ENCODE results near the gene PSMB10. TPM values are rescaled to one million over a fixed set of nuclear protein-coding genes. Genes with fewer than 3 reads are reported as not detected.
A peak's percentile ranks its signal among the peaks of the same experiment; 100 is the strongest.

The PSMB10 gene
- total and polyA plus RNA-seq, 10 donors = 80.3 to 236 (median 141) TPM

GRCh38 chr16:67931712-67932461 is 4.8 kb downstream of the PSMB10 start, which contains the start of gene CTRL:
Gene CTRL (minus strand): TSS chr16:67931862. CDS start chr16:67931852, 10 bp downstream.
- no peaks in the 10 kb centered on the region for H3K9me3 ChIP-seq

GRCh38 chr16:67930678-67931211 is 5.9 kb downstream of the PSMB10 start:
- Histone ChIP-seq H3K4me1 (peaks cover 14 to 58% (median 35%) of the 10 kb centered on the region in 6 donors), H3K4me3 (no peak overlapping the region), H3K27ac (peak overlapping the region in 1 of 8 donors; percentile 30), H3K9me3 (no peaks in the 10 kb centered on the region), H3K36me3 (peaks cover 0 to 98% (median 61%) of the 10 kb centered on the region in 6 donors), H3K27me3 (replicated peaks in 1 of 7) (no peaks in the 10 kb centered on the region)
- no peak for TF ChIP-seq POLR2A (IDR thresholded peaks at IDR 0.05)
- peak in 1 of 3 donors; percentile 68 for TF ChIP-seq POLR2AphosphoS5 (IDR thresholded peaks at IDR 0.05)
- TF ChIP-seq CTCF (IDR thresholded peaks at IDR 0.05 in 8 of 11, conservative IDR thresholded peaks at IDR 0.05 in 3 of 11) = no peak
- intact Hi-C loops (cut with DNase I; ENCODE audit: low total_unique reads) = loop anchor here (10.0 kb wide), 1 partner anchor 86 kb away; the partner anchor contains the start of genes CENPT, NUTF2 and THAP11
- 92 to 96% (median 93%) methylated on average over 15 to 17 of the region's 17 CpGs for WGBS, 5 donors
- peak; percentile 71 for DNase-seq

More at GRCh38 chr16:67931712-67932461, 4.8 kb downstream of the PSMB10 start, which contains the start of gene CTRL:
- WGBS, 5 donors = 89 to 92% (median 91%) methylated on average over 12 to 15 of the region's 15 CpGs
- H3K36me3 ChIP-seq = peaks cover 0 to 87% (median 61%) of the 10 kb centered on the region in 6 donors
- H3K4me3 ChIP-seq = no peak within 1 kb of the TSS
- peak in 2 of 3 donors; percentile 22 to 53 for TF ChIP-seq POLR2AphosphoS5 (IDR thresholded peaks at IDR 0.05)
- no peak for TF ChIP-seq POLR2A (IDR thresholded peaks at IDR 0.05)
- TF ChIP-seq CTCF (IDR thresholded peaks at IDR 0.05 in 8 of 11, conservative IDR thresholded peaks at IDR 0.05 in 3 of 11) = no peak
- H3K27ac ChIP-seq = peak within 1 kb of the TSS in 1 of 8 donors; percentile 30
- H3K27me3 ChIP-seq (replicated peaks in 1 of 7) = no peaks in the 10 kb centered on the region
- DNase-seq = no peak
- peaks cover 10 to 50% (median 26%) of the 10 kb centered on the region in 6 donors for H3K4me1 ChIP-seq
- intact Hi-C loops (cut with DNase I; ENCODE audit: low total_unique reads) = loop anchor here (10.0 kb wide), 1 partner anchor 87 kb away; the partner anchor contains the start of genes CENPT, NUTF2 and THAP11

DNA sequence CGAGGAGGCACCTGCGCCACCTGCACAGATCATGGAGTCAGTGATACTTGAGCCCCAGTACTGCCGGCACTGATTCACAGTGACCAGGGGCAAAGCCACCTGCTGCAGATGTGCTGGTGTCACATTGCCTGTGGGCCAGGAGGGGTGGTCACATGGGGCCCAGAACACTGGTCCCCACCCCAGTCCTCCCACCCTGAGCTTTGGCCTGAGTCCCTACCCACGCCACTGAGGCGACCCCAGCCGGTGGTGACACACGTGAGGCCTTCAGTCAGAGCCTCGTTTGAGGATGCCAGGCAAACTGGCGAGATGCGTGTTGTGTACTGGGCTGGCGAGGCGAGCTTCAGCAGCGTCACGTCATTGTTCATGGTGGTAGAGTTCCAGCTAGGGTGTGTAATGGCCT is 6.5 kb downstream of the PSMB10 start:
- Histone ChIP-seq H3K27me3 (replicated peaks in 1 of 7) (no peaks in the 10 kb centered on the region), H3K4me1 (peaks cover 13 to 59% (median 35%) of the 10 kb centered on the region in 6 donors), H3K4me3 (no peak overlapping the region), H3K9me3 (no peaks in the 10 kb centered on the region), H3K27ac (no peak overlapping the region), H3K36me3 (peaks cover 0 to 100% (median 60%) of the 10 kb centered on the region in 6 donors)
- intact Hi-C loops (cut with DNase I; ENCODE audit: low total_unique reads) = loop anchor here (10.0 kb wide), 1 partner anchor 85 kb away; the partner anchor contains the start of genes CENPT, NUTF2 and THAP11
- 93 to 97% (median 96%) methylated on average over 14 of the region's 14 CpGs for WGBS, 5 donors
- no peak for TF ChIP-seq POLR2A (IDR thresholded peaks at IDR 0.05)
- TF ChIP-seq POLR2AphosphoS5 (IDR thresholded peaks at IDR 0.05) = peak in 1 of 3 donors; percentile 56
- DNase-seq = no peak

DNA sequence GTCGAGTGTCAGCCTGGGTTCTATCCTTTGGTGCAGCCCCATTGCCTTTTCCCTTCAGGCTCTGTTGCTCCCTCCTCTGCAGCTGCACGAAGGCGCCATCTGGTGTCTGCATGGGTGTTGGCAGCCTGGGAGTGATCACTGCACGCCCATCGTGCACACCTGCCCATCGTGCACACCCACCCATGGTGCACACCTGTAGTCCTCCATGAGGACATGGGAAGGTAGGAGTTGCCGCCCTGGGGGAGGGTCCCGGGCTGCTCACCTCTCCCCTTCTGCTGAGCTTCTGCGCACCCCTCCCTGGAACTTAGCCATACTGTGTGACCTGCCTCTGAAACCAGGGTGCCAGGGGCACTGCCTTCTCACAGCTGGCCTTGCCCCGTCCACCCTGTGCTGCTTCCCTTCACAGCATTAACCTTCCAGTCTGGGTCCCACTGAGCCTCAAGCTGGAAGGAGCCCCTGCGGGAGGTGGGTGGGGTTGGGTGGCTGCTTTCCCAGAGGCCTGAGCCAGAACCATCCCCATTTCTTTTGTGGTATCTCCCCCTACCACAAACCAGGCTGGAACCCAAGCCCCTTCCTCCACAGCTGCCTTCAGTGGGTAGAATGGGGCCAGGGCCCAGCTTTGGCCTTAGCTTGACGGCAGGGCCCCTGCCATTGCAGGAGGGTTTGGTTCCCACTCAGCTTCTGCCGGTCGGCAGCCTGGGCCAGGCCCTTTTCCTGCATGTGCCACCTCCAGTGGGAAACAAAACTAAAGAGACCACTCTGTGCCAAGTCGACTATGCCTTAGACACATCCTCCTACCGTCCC is 7.9 kb downstream of the PSMB10 start:
- no peaks in the 10 kb centered on the region for H3K27me3 ChIP-seq (replicated peaks in 1 of 7)
- intact Hi-C loops (cut with DNase I; ENCODE audit: low total_unique reads) = loop anchor here (10.0 kb wide), 1 partner anchor 254 kb away; no protein-coding TSS in a partner anchor
- peak overlapping the region in 1 of 8 donors; percentile 27 for H3K27ac ChIP-seq
- H3K4me1 ChIP-seq = peaks cover 8 to 57% (median 26%) of the 10 kb centered on the region in 6 donors
- no peak overlapping the region for H3K4me3 ChIP-seq
- WGBS, 5 donors = 47 to 57% (median 51%) methylated on average over 11 to 16 of the region's 16 CpGs
- no peak for TF ChIP-seq POLR2A (IDR thresholded peaks at IDR 0.05)
- peak; percentile 70 to 90 (median 84) for TF ChIP-seq CTCF (IDR thresholded peaks at IDR 0.05 in 8 of 11, conservative IDR thresholded peaks at IDR 0.05 in 3 of 11)
- TF ChIP-seq POLR2AphosphoS5 (IDR thresholded peaks at IDR 0.05) = peak; percentile 65 to 70 (median 68)
- H3K9me3 ChIP-seq = no peaks in the 10 kb centered on the region
- H3K36me3 ChIP-seq = peaks cover 0 to 96% (median 47%) of the 10 kb centered on the region in 6 donors
- peak; percentile 92 for DNase-seq
